ENCODE measurements around the gene GLYR1.

- no peak for TF ChIP-seq EP300 (IDR thresholded peaks at IDR 0.05)
- no peak for TF ChIP-seq CTCF (IDR thresholded peaks at IDR 0.05)
- TF ChIP-seq POLR2AphosphoS5 (IDR thresholded peaks at IDR 0.05), result no peak
Measured at GRCh38 chr16:4893103-4893862, 46.2 kb upstream of the GLYR1 start.

Measured in gastroesophageal sphincter (tissue), 3 donors.